ENCODE results near the gene FOSL2.

Gene FOSL2

GRCh38 chr2:28394331-28394877 is 1.7 kb downstream of the FOSL2 start:
- ATAC-seq = no peak
- Mint-ChIP-seq H3K4me1 (peaks cover 15% of the 10 kb centered on the region), H3K4me3 (no peak overlapping the region), H3K27me3 (no peaks in the 10 kb centered on the region), H3K27ac (peak overlapping the region in 1 of 2 donors; percentile 96), H3K9me3 (no peaks in the 10 kb centered on the region)
- no peak for DNase-seq

GRCh38 chr2:28394997-28395333 is 2.3 kb downstream of the FOSL2 start:
- no peak for DNase-seq
- H3K9me3 Mint-ChIP-seq = no peaks in the 10 kb centered on the region

DNA sequence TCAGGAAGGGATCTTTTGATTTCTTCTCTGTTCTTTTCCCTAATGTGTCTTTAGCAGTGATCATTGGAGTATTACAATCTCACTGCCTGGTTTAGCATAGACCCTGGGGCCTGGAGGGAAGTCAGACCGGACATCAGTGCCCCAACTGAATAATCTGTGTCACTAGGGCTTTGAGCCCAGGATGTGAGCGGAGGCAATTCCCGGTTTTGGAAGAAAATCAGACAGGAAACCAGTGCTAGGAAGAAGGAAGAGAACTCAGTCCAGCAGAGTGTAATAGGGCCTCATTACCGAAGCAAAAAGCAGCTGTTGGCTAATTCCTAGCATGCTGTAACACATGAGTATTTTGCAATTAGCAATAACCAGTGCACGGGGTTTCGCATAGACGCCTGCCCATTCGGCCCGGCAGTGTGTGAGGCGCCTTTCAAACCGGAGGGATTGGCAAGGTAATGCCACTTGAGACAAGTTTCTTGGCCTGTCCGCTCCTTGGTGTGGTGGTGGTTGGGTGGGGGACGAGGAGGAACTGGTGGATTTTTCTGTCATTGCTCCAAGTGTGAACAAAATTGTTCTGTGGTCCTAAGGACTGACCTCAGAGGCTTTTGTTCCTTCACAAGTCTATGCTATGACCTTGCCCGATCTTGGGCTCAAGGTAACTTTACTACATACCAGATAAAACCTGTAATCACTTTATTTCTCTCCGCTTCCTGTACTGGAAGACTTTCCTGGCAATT is 2.8 kb downstream of the FOSL2 start:
- H3K27ac Mint-ChIP-seq = no peak overlapping the region
- DNase-seq (no peak), ATAC-seq (no peak)
- H3K4me3 Mint-ChIP-seq = no peak overlapping the region
- peaks cover 5% of the 10 kb centered on the region for H3K4me1 Mint-ChIP-seq
- no peaks in the 10 kb centered on the region for H3K9me3 Mint-ChIP-seq
- H3K27me3 Mint-ChIP-seq = no peaks in the 10 kb centered on the region

More at GRCh38 chr2:28394997-28395333, 2.3 kb downstream of the FOSL2 start:
- H3K27ac Mint-ChIP-seq = no peak overlapping the region
- H3K4me3 Mint-ChIP-seq = no peak overlapping the region
- H3K4me1 Mint-ChIP-seq = peaks cover 9% of the 10 kb centered on the region
- no peak for ATAC-seq
- H3K27me3 Mint-ChIP-seq = no peaks in the 10 kb centered on the region

GRCh38 chr2:28397043-28397381 is 4.4 kb downstream of the FOSL2 start:
- ATAC-seq (no peak), DNase-seq (no peak)
- peaks cover 10% of the 10 kb centered on the region for H3K4me1 Mint-ChIP-seq
- H3K27ac Mint-ChIP-seq = no peak overlapping the region
- H3K27me3 Mint-ChIP-seq = no peaks in the 10 kb centered on the region
- no peak overlapping the region for H3K4me3 Mint-ChIP-seq
- no peaks in the 10 kb centered on the region for H3K9me3 Mint-ChIP-seq

- no peak for DNase-seq
- ATAC-seq = no peak
- Mint-ChIP-seq H3K27ac (no peak overlapping the region), H3K4me1 (peaks cover 22% of the 10 kb centered on the region), H3K9me3 (no peaks in the 10 kb centered on the region), H3K4me3 (peak overlapping the region; percentile 14 to 32), H3K27me3 (no peaks in the 10 kb centered on the region)
These were observed 5.6 kb downstream of the FOSL2 start for GRCh38 chr2:28398101-28398834.

- Mint-ChIP-seq H3K9me3 (no peaks in the 10 kb centered on the region), H3K27me3 (no peaks in the 10 kb centered on the region), H3K4me1 (peaks cover 32% of the 10 kb centered on the region), H3K27ac (no peak overlapping the region), H3K4me3 (no peak overlapping the region)
- no peak for DNase-seq
- no peak for ATAC-seq
These were observed 6.6 kb downstream of the FOSL2 start for GRCh38 chr2:28399289-28399688.

DNA sequence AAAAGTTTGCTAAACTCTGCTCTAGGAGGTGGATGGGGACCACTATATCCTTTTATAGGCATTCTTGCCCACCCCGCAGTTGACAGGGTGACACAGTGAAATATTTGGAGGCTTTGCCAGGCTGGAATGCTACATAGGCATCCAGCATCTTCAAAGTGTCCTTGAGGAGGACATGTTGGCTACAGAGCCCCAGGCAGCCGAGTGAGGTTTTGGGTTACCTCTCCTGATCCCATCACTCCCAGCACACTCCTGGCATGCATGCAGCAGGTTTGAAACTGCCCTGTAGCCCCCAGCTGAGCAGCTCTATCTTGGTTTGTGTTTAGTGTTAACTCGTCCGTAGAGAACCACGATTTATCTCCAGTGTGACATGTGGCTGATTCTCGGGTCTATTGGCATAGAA is 7.3 kb downstream of the FOSL2 start:
- peaks cover 34% of the 10 kb centered on the region for H3K4me1 Mint-ChIP-seq
- no peak for DNase-seq
- H3K9me3 Mint-ChIP-seq = no peaks in the 10 kb centered on the region
- no peak overlapping the region for H3K27ac Mint-ChIP-seq
- no peak overlapping the region for H3K4me3 Mint-ChIP-seq
- no peak for ATAC-seq
- H3K27me3 Mint-ChIP-seq = no peaks in the 10 kb centered on the region

GRCh38 chr2:28400419-28400818 is 7.8 kb downstream of the FOSL2 start:
- Mint-ChIP-seq H3K27ac (no peak overlapping the region), H3K4me3 (no peak overlapping the region), H3K4me1 (peaks cover 38% of the 10 kb centered on the region), H3K27me3 (no peaks in the 10 kb centered on the region), H3K9me3 (no peaks in the 10 kb centered on the region)
- DNase-seq (no peak), ATAC-seq (no peak)

- ATAC-seq = no peak
- DNase-seq = no peak
- no peak overlapping the region for H3K4me3 Mint-ChIP-seq
- no peaks in the 10 kb centered on the region for H3K27me3 Mint-ChIP-seq
- H3K4me1 Mint-ChIP-seq = peaks cover 41% of the 10 kb centered on the region
- H3K9me3 Mint-ChIP-seq = no peaks in the 10 kb centered on the region
- H3K27ac Mint-ChIP-seq = no peak overlapping the region
These were observed 8.3 kb downstream of the FOSL2 start for GRCh38 chr2:28400921-28401320.

DNA sequence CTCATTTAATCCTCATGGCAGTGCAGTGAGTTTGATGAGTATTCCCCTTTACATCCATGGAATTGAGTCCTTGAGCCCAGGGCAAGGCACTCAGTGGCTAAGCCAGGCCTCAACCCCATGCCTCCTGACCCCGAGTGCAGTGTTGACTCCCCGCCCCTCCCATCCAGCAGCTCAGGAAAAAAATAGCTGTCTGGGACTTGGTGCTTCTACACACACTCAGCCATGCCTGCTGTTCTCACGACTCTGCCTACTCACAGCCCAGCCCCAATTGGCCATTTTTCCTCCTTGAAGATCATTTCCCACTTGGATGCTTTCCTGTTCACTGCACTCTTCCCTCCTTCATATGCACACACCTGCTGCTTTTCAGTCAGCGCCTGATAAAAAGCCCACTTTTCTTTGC is 8.8 kb downstream of the FOSL2 start:
- H3K27me3 Mint-ChIP-seq = no peaks in the 10 kb centered on the region
- no peak overlapping the region for H3K27ac Mint-ChIP-seq
- ATAC-seq = no peak
- no peak for DNase-seq
- no peaks in the 10 kb centered on the region for H3K9me3 Mint-ChIP-seq
- H3K4me3 Mint-ChIP-seq = no peak overlapping the region
- H3K4me1 Mint-ChIP-seq = peaks cover 46% of the 10 kb centered on the region

DNA sequence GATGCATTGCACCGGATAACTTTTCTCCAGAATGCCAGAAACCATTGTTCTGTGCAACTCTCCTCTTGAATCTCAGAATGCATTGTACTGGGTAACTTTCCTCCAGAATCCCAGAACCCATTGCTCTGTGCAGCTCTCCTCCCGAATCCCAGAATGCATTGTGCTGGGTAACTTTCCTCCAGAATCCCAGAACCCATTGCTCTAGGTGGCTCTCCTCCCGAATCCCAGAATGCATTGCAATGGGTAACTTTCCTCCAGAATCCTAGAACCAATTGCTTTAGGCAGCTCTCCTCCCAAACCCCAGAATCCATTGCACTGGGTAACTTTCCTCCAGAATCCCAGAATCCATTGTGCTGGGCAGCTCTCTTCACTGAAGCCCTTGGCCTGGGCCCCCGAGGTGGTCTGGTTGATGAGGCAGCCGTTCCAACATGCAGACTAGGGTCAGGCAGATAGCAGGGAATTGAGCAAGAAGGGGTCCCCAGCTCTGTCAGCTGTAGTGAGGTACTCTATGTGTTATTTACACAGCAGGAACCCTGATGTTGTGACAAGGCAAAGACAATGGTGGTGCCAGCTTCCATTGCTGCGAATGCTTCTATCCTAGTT is 9.4 kb downstream of the FOSL2 start:
- ATAC-seq = no peak
- Mint-ChIP-seq H3K27me3 (no peaks in the 10 kb centered on the region), H3K9me3 (no peaks in the 10 kb centered on the region), H3K27ac (peak overlapping the region in 1 of 2 donors; percentile 27), H3K4me1 (peaks cover 52% of the 10 kb centered on the region), H3K4me3 (peak overlapping the region in 1 of 2 donors; percentile 14)
- DNase-seq = no peak

GRCh38 chr2:28403370-28403956 is 10.8 kb downstream of the FOSL2 start:
- Mint-ChIP-seq H3K9me3 (no peaks in the 10 kb centered on the region), H3K27me3 (no peaks in the 10 kb centered on the region), H3K27ac (no peak overlapping the region), H3K4me1 (peaks cover 66% of the 10 kb centered on the region), H3K4me3 (no peak overlapping the region)
- DNase-seq (no peak), ATAC-seq (no peak)

GRCh38 chr2:28404086-28404485 is 11.4 kb downstream of the FOSL2 start:
- no peak overlapping the region for H3K27ac Mint-ChIP-seq
- no peak for ATAC-seq
- DNase-seq = no peak
- H3K9me3 Mint-ChIP-seq = no peaks in the 10 kb centered on the region
- no peaks in the 10 kb centered on the region for H3K27me3 Mint-ChIP-seq
- peaks cover 72% of the 10 kb centered on the region for H3K4me1 Mint-ChIP-seq
- no peak overlapping the region for H3K4me3 Mint-ChIP-seq

GRCh38 chr2:28405537-28405936 is 12.9 kb downstream of the FOSL2 start:
- ATAC-seq = no peak
- DNase-seq = no peak
- H3K27me3 Mint-ChIP-seq = no peaks in the 10 kb centered on the region
- peaks cover 87% of the 10 kb centered on the region for H3K4me1 Mint-ChIP-seq
- H3K27ac Mint-ChIP-seq = no peak overlapping the region
- H3K9me3 Mint-ChIP-seq = peaks cover 0 to 4% of the 10 kb centered on the region in 2 donors
- H3K4me3 Mint-ChIP-seq = no peak overlapping the region

DNA sequence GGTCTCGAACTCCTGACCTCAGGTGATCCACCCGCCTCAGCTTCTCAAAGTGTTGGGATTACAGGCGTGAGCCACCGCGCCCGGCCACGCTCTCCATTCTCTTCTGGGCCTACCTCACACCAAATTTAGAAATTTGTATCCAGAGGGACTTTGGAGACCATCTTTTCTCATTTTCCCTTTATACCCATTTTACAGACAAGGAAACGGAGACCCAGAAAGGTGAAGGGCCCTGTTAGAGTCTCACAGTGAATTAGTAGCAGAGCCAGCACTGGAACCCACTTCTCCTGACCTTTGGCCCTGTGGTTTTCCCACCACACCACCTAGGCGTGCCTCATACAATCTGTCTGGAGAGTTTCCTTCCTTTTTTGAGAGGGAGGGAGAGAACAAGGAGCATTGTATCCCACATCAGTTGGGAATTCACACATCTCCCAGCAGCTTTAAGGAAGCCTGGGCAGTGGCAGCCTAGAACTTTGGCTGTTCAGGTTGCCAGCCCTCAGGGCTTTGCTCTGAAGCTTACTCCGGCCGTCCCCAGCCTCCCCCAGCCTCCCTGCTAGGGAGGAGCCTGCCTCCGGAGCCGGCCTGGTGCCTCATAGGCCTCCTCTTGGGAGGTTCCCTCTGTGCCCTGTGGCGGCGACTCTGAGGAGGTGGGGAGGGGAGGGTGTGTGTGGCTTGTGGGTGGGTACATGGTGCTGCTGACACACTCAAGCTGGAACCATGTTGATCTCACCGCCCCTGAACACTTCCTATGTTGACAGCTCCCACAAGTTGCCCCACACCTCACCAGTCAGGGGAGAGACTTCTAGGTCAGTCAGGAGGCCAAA is 13.8 kb downstream of the FOSL2 start:
- ATAC-seq (peak; percentile 78), DNase-seq (peak; percentile 40 to 82)
- Mint-ChIP-seq H3K27me3 (no peaks in the 10 kb centered on the region), H3K9me3 (peaks cover 0 to 4% of the 10 kb centered on the region in 2 donors), H3K4me1 (peaks cover 92% of the 10 kb centered on the region), H3K4me3 (peak overlapping the region; percentile 2 to 10), H3K27ac (no peak overlapping the region)

All from stimulated activated naive CD8-positive, alpha-beta T cell treated with anti-CD3 and anti-CD28 coated beads, Interleukin-15, amount 100 ng/mL, for 72 hours (primary cell).